Cardiac fibroblast (primary cell): ENCODE measurements around the gene CRMP1.

Experiments
- DNase-seq, 2 donors: peaks; one replicate each; pipeline versions ENCODE4 v3.0.0 to v3.0.0-alpha.2; 2010; ENCODE audit warnings: low read depth in 2 of 2
- H3K4me3 ChIP-seq, 2 donors: replicated peaks in 1 of 2; 1 replicate in 1 of 2; 2 replicates in 1 of 2; pipeline ENCODE4 v1.5.1; 2011; ENCODE audit warnings: low read depth in 2 of 2, low read length in 2 of 2, mild to moderate bottlenecking in 2 of 2, moderate library complexity in 1 of 2
- CTCF ChIP-seq: IDR thresholded peaks from one replicate; pipeline ENCODE4 v1.5.1; 2011; ENCODE audit warnings: low read depth, mild to moderate bottlenecking, low read length, inconsistent platforms

Gene CRMP1

GRCh38 chr4:5824227-5824626, 68.7 kb downstream of the CRMP1 start:
- TF ChIP-seq CTCF = no peak
- no peak overlapping the region for H3K4me3 ChIP-seq
- no peak for DNase-seq

- no peak for TF ChIP-seq CTCF
- no peak overlapping the region for H3K4me3 ChIP-seq
- no peak for DNase-seq
These were observed 69.2 kb downstream of the CRMP1 start for GRCh38 chr4:5823542-5824211.

GRCh38 chr4:5822619-5823018, 70.3 kb downstream of the CRMP1 start:
- no peak for TF ChIP-seq CTCF
- no peak overlapping the region for H3K4me3 ChIP-seq
- DNase-seq = no peak

DNA sequence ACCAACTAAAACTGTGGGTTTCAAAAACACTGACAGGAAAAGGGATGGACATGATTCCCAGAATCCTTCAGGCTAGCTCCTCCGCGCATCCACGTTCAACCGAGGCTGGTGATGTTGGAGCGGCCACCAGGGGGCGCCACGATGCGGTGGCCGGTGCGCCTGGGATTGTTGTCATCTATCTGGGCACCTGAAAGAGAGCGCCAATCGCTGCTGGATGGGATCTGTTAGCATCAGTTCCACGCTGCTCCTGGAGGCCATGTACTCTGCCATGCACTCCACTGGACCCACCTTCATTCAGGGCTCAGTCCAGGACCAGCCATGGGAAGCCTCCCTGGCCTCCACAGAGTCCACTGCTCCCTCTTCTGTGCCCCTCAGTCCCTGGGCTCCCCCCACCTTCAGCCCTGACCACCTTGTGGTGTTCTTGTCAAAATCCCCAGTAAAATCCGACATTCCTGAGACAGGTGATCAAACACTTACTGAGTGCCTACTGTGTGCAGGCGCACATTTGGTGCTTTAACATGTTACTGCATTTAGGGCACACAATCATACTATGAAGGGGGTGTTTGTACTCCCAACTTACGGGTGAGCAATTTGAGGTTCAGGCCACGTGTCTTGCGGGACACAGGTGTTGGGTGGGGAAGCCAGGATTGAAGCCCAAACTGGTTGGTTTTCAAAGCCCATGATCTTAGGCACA, 71.1 kb downstream of the CRMP1 start:
- TF ChIP-seq CTCF = peak; percentile 81
- H3K4me3 ChIP-seq = no peak overlapping the region
- no peak for DNase-seq

DNA sequence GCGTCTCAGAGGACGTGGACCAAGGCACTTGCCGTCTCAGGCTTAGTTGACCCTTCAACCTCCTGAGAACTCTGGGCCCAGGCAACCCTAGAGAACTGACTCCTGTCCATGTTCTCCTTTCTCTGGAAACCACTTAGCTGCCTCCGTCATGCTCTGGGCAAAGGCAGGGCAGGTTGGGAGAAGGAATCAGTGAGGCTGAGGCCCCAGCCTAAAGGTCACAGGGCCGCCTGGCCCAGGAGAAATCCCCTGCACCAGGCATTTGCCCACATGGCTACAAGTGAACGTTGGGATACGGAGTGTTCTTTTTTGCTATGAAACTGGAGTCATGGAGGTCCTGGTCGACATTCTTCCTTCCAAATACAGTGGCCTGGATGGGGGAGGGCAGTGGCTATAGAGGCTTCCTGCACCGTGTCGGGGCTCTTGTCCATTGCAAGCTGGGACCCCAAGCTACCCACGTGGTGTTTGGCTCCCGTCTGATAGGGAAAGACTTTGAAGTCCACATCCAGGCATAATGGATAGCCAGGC, 76.0 kb downstream of the CRMP1 start:
- TF ChIP-seq CTCF = no peak
- H3K4me3 ChIP-seq = no peak overlapping the region
- DNase-seq = no peak

- TF ChIP-seq CTCF = no peak
- H3K4me3 ChIP-seq = no peak overlapping the region
- no peak for DNase-seq
These were observed 76.8 kb downstream of the CRMP1 start for GRCh38 chr4:5816101-5816500.
